Breast epithelium (tissue), 3 donors: ENCODE measurements around the gene ZNF629.

Experiments used
- CTCF ChIP-seq, 3 donors: fragments of 450-650 bp; IDR thresholded peaks; one replicate each; pipeline ENCODE4 v1.5.1; 2016 to 2017; ENCODE audit warnings: antibody characterized with exemption in 3 of 3, mild to moderate bottlenecking in 3 of 3, moderate library complexity in 3 of 3
- POLR2A ChIP-seq: fragments of 450-650 bp; IDR thresholded peaks from one replicate; pipeline ENCODE4 v1.6.1; 2016; ENCODE audit warnings: antibody characterized with exemption, mild to moderate bottlenecking, moderate library complexity

GRCh38 chr16:30775131-30775391 lies 11.9 kb downstream of the ZNF629 start:
- TF ChIP-seq CTCF (IDR thresholded peaks at IDR 0.05) = no peak
- TF ChIP-seq POLR2A = no peak
